GM23338 (cell line): ENCODE results near the gene ROCK1. TPM values are rescaled to one million over a fixed set of nuclear protein-coding genes. Genes with fewer than 3 reads are reported as not detected.

Experiments
- ATAC-seq: fragments of 200-7000 bp; cut with Tn5 transposase; 3 replicates; pipeline ENCODE4 v1.9.1; 2020
- DNase-seq: peaks from one replicate; pipeline ENCODE4 v3.0.0-alpha.2; 2015; ENCODE audit warnings: low spot score
- H2AFZ ChIP-seq: fragments of 200-600 bp; sonication (generic); 2 replicates; pipeline ENCODE4 v1.8.0; 2016; ENCODE audit warnings: antibody characterized with exemption, mild to moderate bottlenecking, moderate library complexity
- H3F3A ChIP-seq: fragments of 200-600 bp; sonication (generic); replicated peaks from 2 replicates; pipeline ENCODE4 v1.8.0; 2017; ENCODE audit warnings: antibody characterized with exemption, mixed run types, low read depth
- H3K27ac ChIP-seq: fragments of 200-600 bp; sonication (generic); 2 replicates; pipeline ENCODE4 v1.6.1; 2016; ENCODE audit warnings: low read depth
- H3K27me3 ChIP-seq: fragments of 200-600 bp; sonication (generic); 2 replicates; pipeline ENCODE4 v1.8.0; 2016; ENCODE audit warnings: mild to moderate bottlenecking, mixed run types, moderate library complexity; ENCODE audit not compliant: insufficient read depth
- H3K36me3 ChIP-seq: fragments of 200-600 bp; sonication (generic); 2 replicates; pipeline ENCODE4 v1.8.0; 2016; ENCODE audit warnings: mild to moderate bottlenecking; ENCODE audit not compliant: insufficient read depth
- H3K4me1 ChIP-seq: fragments of 200-600 bp; sonication (generic); 2 replicates; pipeline ENCODE4 v1.8.0; 2016; ENCODE audit warnings: mild to moderate bottlenecking, moderate library complexity; ENCODE audit not compliant: insufficient read depth
- H3K4me2 ChIP-seq: fragments of 200-600 bp; sonication (generic); 2 replicates; pipeline ENCODE4 v1.7.1; 2017; ENCODE audit warnings: mixed run types
- H3K4me3 ChIP-seq: fragments of 200-600 bp; sonication (generic); 2 replicates; pipeline ENCODE4 v1.6.1; 2016; ENCODE audit warnings: mixed run types
- H3K79me2 ChIP-seq: fragments of 200-600 bp; sonication (generic); replicated peaks from 2 replicates; pipeline ENCODE4 v1.8.0; 2017; ENCODE audit warnings: mild to moderate bottlenecking; ENCODE audit not compliant: insufficient read depth
- H3K9me2 ChIP-seq: fragments of 200-600 bp; sonication (generic); 2 replicates; pipeline ENCODE4 v1.8.0; 2017; ENCODE audit not compliant: insufficient read depth
- H4K20me1 ChIP-seq: fragments of 200-600 bp; sonication (generic); replicated peaks from 2 replicates; pipeline ENCODE4 v1.8.0; 2017; ENCODE audit warnings: mild to moderate bottlenecking; ENCODE audit not compliant: insufficient read depth
- H3K27ac Mint-ChIP-seq: 2 replicates; pipeline ENCODE4 v1.8.0; 2020; ENCODE audit warnings: inconsistent platforms, mild to moderate bottlenecking, moderate library complexity, mixed read lengths
- H3K27me3 Mint-ChIP-seq: 3 replicates; pipeline ENCODE4 v1.8.0; 2022; ENCODE audit warnings: low read depth, mild to moderate bottlenecking, moderate library complexity, mixed read lengths, inconsistent platforms; ENCODE audit not compliant: insufficient read depth, poor library complexity
- H3K36me3 Mint-ChIP-seq: 3 replicates; pipeline ENCODE4 v1.8.0; 2021; ENCODE audit warnings: low read depth, mild to moderate bottlenecking, inconsistent platforms, moderate library complexity, mixed read lengths
- H3K4me1 Mint-ChIP-seq: 3 replicates; pipeline ENCODE4 v1.8.0; 2020; ENCODE audit warnings: mild to moderate bottlenecking, inconsistent platforms, mixed read lengths
- H3K4me3 Mint-ChIP-seq: 3 replicates; pipeline ENCODE4 v1.8.0; 2021; ENCODE audit warnings: moderate library complexity, mild to moderate bottlenecking, inconsistent platforms, mixed read lengths
- H3K9me3 Mint-ChIP-seq: 3 replicates; pipeline ENCODE4 v1.8.0; 2020; ENCODE audit warnings: moderate library complexity, mild to moderate bottlenecking, inconsistent platforms, mixed read lengths
- CREB1 ChIP-seq: fragments of 250-450 bp; sonication (Bioruptor Pico); IDR thresholded peaks from 2 replicates; pipeline ENCODE4 v1.5.0; 2020; ENCODE audit warnings: low read depth, mild to moderate bottlenecking, moderate library complexity
- CTCF ChIP-seq, 2 experiments: fragments of 200-600 bp in 1 of 2; sonication (generic) in 1 of 2; conservative IDR thresholded peaks; 2 replicates each; pipeline versions ENCODE4 v1.5.1 to v1.6.1; 2016 to 2017; ENCODE audit warnings: antibody characterized with exemption in 2 of 2, low read depth in 2 of 2, mild to moderate bottlenecking in 2 of 2, moderate library complexity in 1 of 2
- EZH2 ChIP-seq: fragments of 200-600 bp; sonication (generic); IDR thresholded peaks from one replicate; pipeline ENCODE4 v1.8.0; 2017; ENCODE audit warnings: antibody characterized with exemption, mild to moderate bottlenecking, low read depth; ENCODE audit not compliant: unreplicated experiment
- EZH2phosphoT487 ChIP-seq: fragments of 200-600 bp; sonication (generic); IDR thresholded peaks from one replicate; pipeline ENCODE4 v1.8.1; 2018; ENCODE audit warnings: antibody characterized with exemption; ENCODE audit not compliant: unreplicated experiment
- JUNB ChIP-seq: IDR thresholded peaks from one replicate; pipeline ENCODE4 v1.6.1; 2016; ENCODE audit warnings: antibody characterized with exemption; ENCODE audit not compliant: unreplicated experiment
- REST ChIP-seq: IDR thresholded peaks from one replicate; pipeline ENCODE4 v1.6.1; 2018; ENCODE audit warnings: antibody characterized with exemption; ENCODE audit not compliant: unreplicated experiment
- STAT1 ChIP-seq: IDR thresholded peaks from one replicate; pipeline ENCODE4 v1.6.1; 2016; ENCODE audit warnings: antibody characterized with exemption; ENCODE audit not compliant: unreplicated experiment
- ZNF114 ChIP-seq: fragments of 250-450 bp; sonication (Bioruptor Pico); IDR thresholded peaks from 2 replicates; pipeline ENCODE4 v1.5.0; 2020; ENCODE audit warnings: mild to moderate bottlenecking, moderate library complexity
- ZNF462 ChIP-seq: fragments of 250-450 bp; sonication (Bioruptor Pico); IDR thresholded peaks from 2 replicates; pipeline ENCODE4 v1.5.0; 2020; ENCODE audit warnings: mild to moderate bottlenecking, moderate library complexity
- polyA plus RNA-seq: library from polyadenylated mRNA; unstranded; fragments of >200 nt; fragmentation: Nextera tagmentation; extraction: Ambion mirVana; gene quantifications from 2 replicates; pipeline ENCODE4 v1.2.1, GENCODE V29; 2016
- total RNA-seq: library from RNA; depleted of rRNA; stranded (reverse); fragments of >200 nt; shearing (Covaris generic); gene quantifications from 2 replicates; pipeline ENCODE4 v1.2.3, GENCODE V29; 2014

Gene ROCK1
- total and polyA plus RNA-seq, 2 experiments from 2014 or later: 37.2 to 42.8 TPM

- Histone ChIP-seq H3K4me3 (peak overlapping the region; percentile 65), H3K27ac (peak overlapping the region; percentile 76), H3K79me2 (peaks cover 37% of the 10 kb centered on the region), H3K27me3 (peaks cover 11% of the 10 kb centered on the region), H3K4me1 (peaks cover 35% of the 10 kb centered on the region), H4K20me1 (peaks cover 29% of the 10 kb centered on the region), H3F3A (no peaks in the 10 kb centered on the region), H3K4me2 (peak overlapping the region; percentile 83), H2AFZ (peak overlapping the region; percentile 96), H3K9me2 (no peaks in the 10 kb centered on the region), H3K36me3 (no peaks in the 10 kb centered on the region)
- no peak for DNase-seq
- Mint-ChIP-seq H3K9me3 (no peaks in the 10 kb centered on the region), H3K36me3 (no peaks in the 10 kb centered on the region; the same call in 2 of the 3 replicates), H3K27ac (no peak overlapping the region), H3K4me1 (peaks cover 13% of the 10 kb centered on the region), H3K4me3 (peak overlapping the region; percentile 88; the same call in 2 of the 3 replicates), H3K27me3 (peaks cover 6% of the 10 kb centered on the region)
- no peak for ATAC-seq
- TF ChIP-seq STAT1 (no peak), EZH2 (no peak), ZNF462 (no peak)
Observed at GRCh38 chr18:21112140-21112473, 494 bp upstream of the ROCK1 start.

- no peaks in the 10 kb centered on the region for H3K9me3 Mint-ChIP-seq
- H3K27me3 Mint-ChIP-seq: peaks cover 6% of the 10 kb centered on the region
- H2AFZ ChIP-seq: peak overlapping the region; percentile 82
- H3K4me1 ChIP-seq: peaks cover 30% of the 10 kb centered on the region
- H3K79me2 ChIP-seq: peaks cover 50% of the 10 kb centered on the region
- no peaks in the 10 kb centered on the region; the same call in 2 of the 3 replicates for H3K36me3 Mint-ChIP-seq
- DNase-seq: peak; percentile 63
- no peaks in the 10 kb centered on the region for H3F3A ChIP-seq
- no peaks in the 10 kb centered on the region for H3K9me2 ChIP-seq
- no peaks in the 10 kb centered on the region for H3K36me3 ChIP-seq
- peaks cover 40% of the 10 kb centered on the region for H4K20me1 ChIP-seq
- H3K4me3 ChIP-seq: peak overlapping the region; percentile 94
- ATAC-seq: peak; percentile 18
- H3K27ac ChIP-seq: peak overlapping the region; percentile 93; the same call in 1 of the 2 replicates
- peaks cover 11% of the 10 kb centered on the region for H3K27me3 ChIP-seq
- peak overlapping the region; percentile 17; the same call in 1 of the 2 replicates for H3K27ac Mint-ChIP-seq
- H3K4me1 Mint-ChIP-seq: peaks cover 14% of the 10 kb centered on the region
- peak overlapping the region; percentile 83 for H3K4me2 ChIP-seq
- H3K4me3 Mint-ChIP-seq: no peak overlapping the region; the same call in 2 of the 3 replicates
- TF ChIP-seq CREB1 (CRISPR knock-in tag) (no peak), REST (no peak), JUNB (no peak), CTCF (conservative IDR thresholded peaks at IDR 0.05; ENCODE audit: low read depth in 2 of 2) (no peak), STAT1 (no peak), ZNF114 (CRISPR knock-in tag) (no peak), EZH2phosphoT487 (no peak)
Observed at GRCh38 chr18:21110713-21111345, 784 bp downstream of the ROCK1 start.
